ENCODE results near the gene PSME1.

DNA sequence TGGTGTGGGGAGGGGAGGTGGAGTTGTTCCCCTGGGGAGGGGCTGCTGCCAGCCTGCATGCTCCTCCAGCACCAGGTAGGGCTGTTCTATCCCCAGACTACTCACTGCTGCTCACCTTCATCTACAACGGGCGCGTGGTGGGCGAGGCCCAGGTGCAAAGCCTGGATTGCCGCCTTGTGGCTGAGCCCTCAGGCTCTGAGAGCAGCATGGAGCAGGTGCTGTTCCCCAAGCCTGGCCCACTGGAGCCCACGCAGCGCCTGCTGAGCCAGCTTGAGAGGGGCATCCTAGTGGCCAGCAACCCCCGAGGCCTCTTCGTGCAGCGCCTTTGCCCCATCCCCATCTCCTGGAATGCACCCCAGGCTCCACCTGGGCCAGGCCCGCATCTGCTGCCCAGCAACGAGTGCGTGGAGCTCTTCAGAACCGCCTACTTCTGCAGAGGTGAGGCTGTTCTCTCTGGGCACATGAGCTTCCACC is 28.6 kb downstream of the PSME1 start:
- TF ChIP-seq CTCF (conservative IDR thresholded peaks at IDR 0.05; ENCODE audit: low read depth in 2 of 2): no peak
- no peak for TF ChIP-seq EZH2 (IDR thresholded peaks at IDR 0.05; ENCODE audit: low read depth, unreplicated experiment)
- no peak for TF ChIP-seq EZH2phosphoT487 (IDR thresholded peaks at IDR 0.05; ENCODE audit: unreplicated experiment)
- no peak for TF ChIP-seq JUNB (IDR thresholded peaks at IDR 0.05; ENCODE audit: unreplicated experiment)
- no peak for TF ChIP-seq STAT1 (IDR thresholded peaks at IDR 0.05; ENCODE audit: unreplicated experiment)
- TF ChIP-seq ETS1 (IDR thresholded peaks at IDR 0.05): no peak
